PFSK-1 (cell line): Measurements from ENCODE around the gene OXLD1.

Experiments
- SIN3A ChIP-seq: IDR thresholded peaks from 2 replicates; pipeline ENCODE4 v1.6.1; 2012; ENCODE audit warnings: mild to moderate bottlenecking, low read length, moderate library complexity, borderline replicate concordance; ENCODE audit not compliant: insufficient read depth
- TAF1 ChIP-seq: IDR thresholded peaks from 2 replicates; pipeline ENCODE4 v1.6.1; 2012; ENCODE audit warnings: low read length, control low read depth, borderline replicate concordance; ENCODE audit not compliant: insufficient read depth
- TF ChIP-seq, protein P1 (sequence below), 2 experiments: IDR thresholded peaks; 2 replicates each; pipeline versions ENCODE4 v1.6.1 to v1.8.0; 2011 to 2012; ENCODE audit warnings: low read depth in 2 of 2, low read length in 2 of 2, control low read depth in 1 of 2, inconsistent platforms in 1 of 2, mild to moderate bottlenecking in 1 of 2, moderate library complexity in 1 of 2; ENCODE audit not compliant: insufficient read depth in 1 of 2

DNA sequence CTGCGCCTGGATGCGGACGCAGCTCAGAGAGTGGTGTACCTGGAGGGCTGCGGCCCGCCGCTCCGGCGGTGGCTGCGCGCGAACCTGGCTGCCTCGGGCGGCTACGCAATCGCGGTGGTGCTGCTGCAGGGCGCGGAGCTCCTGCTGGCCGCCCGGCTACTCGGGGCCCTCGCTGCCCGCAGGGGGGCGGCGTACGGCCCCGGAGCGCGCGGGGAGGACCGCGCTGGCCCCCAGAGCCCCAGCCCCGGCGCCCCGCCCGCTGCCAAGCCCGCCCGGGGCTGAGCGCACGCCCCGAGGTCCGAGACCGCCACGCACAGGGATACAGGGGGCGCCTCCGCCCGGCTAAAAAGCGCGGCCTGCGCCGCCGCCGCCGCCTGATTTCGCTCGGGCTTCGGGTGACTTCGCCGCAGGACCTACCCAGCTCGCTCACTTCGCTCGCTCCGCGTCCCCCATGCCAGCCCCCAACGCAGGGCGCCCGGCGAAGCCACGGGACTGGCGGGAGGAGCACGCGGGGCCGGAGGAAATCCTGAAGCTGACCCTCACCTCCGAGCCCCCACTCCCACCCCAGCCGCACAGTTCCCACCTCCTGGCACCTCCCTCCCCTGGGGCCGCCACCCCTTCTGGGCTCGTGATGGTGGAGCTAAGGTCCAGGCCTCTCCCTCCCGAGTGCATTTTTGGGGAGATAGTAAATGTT, 18.2 kb downstream of the OXLD1 start:
- TF ChIP-seq SIN3A (no peak), TAF1 (no peak)
- TF ChIP-seq, protein P1, sequence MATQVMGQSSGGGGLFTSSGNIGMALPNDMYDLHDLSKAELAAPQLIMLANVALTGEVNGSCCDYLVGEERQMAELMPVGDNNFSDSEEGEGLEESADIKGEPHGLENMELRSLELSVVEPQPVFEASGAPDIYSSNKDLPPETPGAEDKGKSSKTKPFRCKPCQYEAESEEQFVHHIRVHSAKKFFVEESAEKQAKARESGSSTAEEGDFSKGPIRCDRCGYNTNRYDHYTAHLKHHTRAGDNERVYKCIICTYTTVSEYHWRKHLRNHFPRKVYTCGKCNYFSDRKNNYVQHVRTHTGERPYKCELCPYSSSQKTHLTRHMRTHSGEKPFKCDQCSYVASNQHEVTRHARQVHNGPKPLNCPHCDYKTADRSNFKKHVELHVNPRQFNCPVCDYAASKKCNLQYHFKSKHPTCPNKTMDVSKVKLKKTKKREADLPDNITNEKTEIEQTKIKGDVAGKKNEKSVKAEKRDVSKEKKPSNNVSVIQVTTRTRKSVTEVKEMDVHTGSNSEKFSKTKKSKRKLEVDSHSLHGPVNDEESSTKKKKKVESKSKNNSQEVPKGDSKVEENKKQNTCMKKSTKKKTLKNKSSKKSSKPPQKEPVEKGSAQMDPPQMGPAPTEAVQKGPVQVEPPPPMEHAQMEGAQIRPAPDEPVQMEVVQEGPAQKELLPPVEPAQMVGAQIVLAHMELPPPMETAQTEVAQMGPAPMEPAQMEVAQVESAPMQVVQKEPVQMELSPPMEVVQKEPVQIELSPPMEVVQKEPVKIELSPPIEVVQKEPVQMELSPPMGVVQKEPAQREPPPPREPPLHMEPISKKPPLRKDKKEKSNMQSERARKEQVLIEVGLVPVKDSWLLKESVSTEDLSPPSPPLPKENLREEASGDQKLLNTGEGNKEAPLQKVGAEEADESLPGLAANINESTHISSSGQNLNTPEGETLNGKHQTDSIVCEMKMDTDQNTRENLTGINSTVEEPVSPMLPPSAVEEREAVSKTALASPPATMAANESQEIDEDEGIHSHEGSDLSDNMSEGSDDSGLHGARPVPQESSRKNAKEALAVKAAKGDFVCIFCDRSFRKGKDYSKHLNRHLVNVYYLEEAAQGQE (IDR thresholded peaks at IDR 0.05; ENCODE audit: insufficient read depth in 1 of 2, low read depth in 2 of 2, low read length in 2 of 2) = no peak
